ENCODE results near the gene CHPF2.

The CHPF2 gene

DNA sequence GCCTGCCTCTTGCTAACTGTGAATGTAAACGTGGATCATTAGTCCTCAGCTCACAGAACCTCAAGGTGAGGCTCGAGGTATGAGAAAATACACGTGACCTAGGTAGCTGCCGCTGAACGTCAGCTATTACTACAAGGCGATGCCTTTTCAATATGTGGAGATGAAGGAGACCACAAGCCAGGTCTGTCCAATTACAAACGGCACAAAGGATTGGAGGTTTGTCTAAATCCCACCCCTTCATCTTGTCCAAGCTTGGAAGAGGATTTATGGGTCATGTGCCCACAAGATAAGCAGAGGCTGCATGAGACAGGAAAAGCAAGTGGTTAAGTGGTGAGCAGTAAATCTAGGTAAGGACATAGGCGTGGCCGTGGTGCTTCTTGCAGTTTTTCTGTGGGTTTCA, 25.4 kb upstream of the CHPF2 start:
- no peak for DNase-seq (ENCODE audit: low spot score)

DNA sequence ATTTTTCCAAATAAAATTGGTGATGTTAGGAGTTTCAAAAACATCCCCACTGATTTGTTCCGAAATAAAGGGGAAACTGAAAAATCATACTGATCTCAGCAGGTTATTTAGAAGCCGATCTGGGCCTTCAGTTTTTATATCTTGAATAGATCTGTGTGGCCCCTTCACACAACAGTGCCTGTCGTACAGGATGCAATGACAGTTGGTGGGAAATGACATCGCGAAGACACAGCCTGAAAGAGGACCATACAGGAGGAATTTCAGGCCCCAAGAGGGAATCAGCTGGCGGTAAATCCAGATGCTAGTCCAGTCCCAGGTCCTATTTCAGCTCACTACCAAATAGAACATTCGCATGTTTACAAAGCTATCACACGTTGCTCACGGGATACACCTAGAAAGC, 25.0 kb upstream of the CHPF2 start:
- no peak for DNase-seq (ENCODE audit: low spot score)

DNA sequence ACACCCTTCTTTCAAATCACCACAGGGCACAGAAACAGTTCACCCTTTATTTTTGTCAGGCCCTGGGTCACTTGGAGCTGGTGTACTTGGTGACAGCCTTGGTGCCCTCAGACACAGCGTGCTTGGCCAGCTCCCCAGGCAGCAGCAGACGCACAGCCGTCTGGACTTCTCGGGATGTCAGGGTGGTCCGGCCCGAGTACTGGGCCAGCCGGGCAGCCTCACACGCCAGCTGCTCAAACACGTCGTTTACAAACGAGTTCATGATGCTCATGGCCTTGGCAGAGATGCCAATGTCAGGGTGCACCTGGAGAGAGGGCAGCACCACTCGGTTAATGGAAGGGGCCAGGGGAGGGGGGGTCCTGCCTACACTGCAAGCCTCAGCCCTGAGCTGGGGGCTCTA, 24.5 kb upstream of the CHPF2 start:
- no peak for DNase-seq (ENCODE audit: low spot score)

DNA sequence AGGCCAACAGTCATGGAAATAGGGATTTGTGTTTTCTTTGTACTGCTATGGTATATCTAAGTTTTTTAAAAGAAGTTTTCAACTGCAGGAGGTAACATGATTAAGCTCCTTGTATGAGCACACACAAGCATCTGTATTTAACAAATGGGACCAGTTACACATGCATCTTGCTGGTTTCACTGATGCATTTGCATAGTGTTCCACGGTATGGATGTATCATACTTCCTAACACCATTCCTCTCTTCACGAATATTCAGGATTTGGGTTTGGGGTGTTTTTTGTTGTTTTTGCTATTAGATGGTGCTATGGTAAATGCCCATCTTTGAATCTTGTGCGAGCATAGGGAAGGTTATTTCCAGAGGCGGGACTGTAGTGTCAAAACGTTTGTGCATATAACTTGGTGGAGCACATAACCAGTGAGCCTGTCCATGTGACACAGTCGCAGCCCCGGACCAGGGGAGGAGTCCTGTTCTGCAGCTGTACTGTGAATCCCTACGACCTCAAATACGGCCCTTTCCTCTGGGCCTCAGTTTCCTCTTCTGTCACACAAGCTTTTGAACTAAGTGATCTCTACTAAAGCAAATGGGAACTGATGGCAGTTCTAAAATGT, 23.9 kb upstream of the CHPF2 start:
- no peak for DNase-seq (ENCODE audit: low spot score)

DNA sequence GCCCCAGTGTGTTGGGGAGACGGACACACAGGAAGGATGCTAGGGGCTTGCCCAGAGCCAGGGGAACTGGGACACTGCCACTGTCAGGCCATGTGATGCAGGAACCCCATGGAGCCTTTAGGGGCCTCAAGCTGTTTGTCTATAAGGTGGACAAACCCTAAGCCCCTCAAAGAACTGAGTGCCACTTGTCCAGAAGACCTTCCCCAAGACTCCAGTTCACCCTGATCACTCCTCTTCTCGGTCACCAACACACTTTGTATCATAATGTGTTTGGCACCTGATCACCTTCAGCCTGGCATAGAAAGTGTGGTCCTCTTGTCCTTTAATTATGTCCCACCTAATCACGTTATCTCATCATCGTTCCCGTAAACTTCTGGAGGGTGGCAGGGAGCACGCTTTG, 22.7 kb upstream of the CHPF2 start:
- no peak for DNase-seq (ENCODE audit: low spot score)

DNA sequence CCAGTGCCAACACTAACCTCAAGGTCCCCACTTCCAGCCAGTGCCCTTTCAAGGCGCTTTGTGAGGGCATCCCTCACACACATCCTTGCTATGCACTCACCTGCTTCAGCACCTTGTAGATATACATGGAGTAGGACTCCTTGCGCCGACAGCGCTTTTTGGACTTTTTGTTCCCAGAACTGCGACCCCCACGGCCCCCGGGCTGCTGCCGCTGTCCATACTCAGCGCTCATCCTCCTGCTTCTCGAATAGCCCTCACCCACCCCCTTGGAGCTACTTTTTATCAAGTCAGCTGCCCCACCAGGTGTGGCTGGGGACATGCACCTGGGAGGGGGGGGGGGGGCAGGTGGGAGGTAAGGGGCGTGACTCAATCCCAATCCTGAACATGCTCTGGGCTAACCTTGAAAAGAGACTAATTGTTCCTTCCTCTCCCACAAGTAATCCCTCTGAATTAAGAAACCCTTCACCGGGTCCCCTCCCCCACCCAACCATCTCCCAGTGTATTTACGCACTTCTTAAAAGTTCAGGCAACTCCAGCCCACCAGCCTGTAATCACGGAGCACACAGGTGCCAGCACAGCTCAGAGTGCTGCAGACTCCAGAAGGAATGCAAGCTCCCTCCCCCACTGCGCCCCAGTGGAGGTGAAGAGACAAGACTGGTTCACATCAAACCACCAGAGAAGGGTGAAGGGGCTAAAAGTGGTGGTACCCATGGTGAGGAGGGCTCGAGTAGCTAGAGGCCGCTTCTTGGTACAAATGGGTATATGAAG, 22.0 kb upstream of the CHPF2 start, which contains the start of gene H2BK1:
TSS of gene H2BK1 (minus strand) at position 402 of the 768 bp plus-strand sequence. CDS start at position 232, 170 bp downstream.
- DNase-seq (ENCODE audit: low spot score), result no peak

DNA sequence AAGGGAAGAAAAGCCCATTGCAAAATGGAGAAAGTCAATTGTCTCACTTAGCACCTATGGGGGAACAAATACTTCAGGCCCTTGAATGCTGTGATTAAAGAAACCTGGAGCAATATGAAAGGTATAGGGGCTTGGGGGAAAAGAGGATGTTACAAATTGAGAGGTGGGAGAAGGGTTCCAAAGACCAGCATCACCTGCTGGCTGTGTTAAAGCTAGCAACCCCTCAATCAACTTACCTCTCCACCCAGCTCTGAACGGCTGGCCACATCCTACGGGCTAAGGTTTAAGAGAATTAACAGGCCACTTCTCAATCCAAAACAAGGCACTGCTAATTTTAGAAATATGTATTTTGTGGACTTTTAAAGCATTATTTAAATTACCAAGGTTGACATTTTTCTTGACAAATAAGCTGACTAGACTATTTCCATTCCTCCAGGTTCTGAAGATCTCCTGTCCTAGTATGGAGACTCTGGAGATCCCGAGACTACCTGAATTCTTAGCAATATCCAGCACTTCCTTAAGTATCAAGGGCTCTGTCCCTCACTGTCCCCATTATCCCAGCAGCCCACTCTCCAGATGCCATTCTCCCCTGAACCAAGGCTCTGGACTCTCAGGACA, 21.0 kb upstream of the CHPF2 start:
- no peak for DNase-seq (ENCODE audit: low spot score)

DNA sequence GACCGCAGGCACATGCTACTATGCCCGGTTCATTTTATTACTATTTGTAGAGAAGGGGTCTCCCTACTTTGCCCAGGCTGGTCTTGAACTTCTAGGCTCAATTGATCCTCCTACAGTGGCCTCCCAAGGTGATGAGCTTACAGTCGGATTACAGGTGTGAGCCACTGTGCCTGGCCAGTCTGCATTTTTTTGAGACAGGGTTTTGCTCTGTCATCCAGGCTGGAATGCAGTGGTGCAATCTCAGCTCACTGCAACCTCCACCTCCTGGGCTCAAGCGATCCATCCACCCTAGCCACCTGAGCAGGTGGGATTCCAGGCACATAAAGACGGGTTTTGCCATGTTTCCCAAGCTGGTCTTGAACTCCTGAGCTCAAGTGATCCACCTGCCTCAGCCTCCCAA, 19.7 kb upstream of the CHPF2 start:
- no peak for DNase-seq (ENCODE audit: low spot score)

DNA sequence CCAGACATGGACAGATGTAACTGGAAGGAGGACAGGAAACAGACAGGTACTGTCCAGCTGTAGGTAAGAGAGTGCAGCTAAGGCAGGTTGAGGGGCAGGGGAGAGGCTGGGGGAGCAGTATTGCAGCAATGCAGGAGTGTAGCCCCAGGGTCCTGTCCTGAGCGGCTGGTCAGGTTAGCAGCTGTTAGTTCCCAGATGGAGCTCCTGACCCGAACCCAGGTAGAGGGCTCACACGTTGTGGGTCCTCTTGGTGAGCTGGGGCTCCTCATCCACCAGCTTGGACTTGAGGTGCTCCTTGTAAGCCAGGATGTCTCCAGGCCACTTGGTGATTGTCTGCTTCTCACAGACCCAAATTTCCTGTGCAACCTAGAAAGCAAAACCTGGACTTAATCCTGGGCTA, 18.5 kb upstream of the CHPF2 start:
- no peak for DNase-seq (ENCODE audit: low spot score)

DNA sequence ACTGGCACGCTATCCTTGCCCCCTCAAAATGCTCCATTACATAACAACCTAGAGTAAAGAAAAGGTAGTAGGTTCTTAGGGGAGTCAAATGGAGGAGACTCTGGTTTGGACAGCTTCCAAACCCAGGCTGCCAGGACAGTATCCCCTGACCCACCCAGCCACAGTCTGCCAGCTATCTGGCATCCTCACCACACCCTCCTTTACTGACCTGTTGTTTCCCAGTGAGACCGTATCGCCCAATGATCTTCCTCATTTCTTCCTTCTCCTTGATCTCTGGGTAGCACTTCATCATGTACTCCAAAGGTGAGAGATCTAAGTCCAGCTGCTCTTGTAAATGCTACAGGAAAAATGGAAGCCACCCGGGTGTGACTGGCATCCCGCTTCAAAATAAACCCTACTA, 16.9 kb upstream of the CHPF2 start:
- no peak for DNase-seq (ENCODE audit: low spot score)

DNA sequence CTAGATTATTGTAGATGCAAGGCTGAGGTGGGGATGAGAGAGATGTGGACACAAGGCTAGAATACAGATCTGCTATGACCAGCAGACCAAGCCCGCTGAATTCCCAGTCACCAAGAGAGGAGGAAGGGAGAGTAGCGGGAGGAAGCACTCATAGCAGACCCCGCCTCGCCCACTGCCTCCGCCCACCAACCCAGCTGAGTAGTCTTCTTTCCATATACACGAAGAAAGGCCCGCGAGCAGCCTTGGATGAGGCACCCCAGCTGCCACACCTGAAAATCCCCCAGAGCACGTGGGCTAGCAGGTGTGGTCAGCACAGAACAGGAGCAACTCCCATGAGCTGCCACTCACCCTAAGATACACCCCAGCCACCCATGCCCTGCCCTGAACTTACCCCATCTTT, 14.1 kb upstream of the CHPF2 start:
- DNase-seq (ENCODE audit: low spot score), result no peak

DNA sequence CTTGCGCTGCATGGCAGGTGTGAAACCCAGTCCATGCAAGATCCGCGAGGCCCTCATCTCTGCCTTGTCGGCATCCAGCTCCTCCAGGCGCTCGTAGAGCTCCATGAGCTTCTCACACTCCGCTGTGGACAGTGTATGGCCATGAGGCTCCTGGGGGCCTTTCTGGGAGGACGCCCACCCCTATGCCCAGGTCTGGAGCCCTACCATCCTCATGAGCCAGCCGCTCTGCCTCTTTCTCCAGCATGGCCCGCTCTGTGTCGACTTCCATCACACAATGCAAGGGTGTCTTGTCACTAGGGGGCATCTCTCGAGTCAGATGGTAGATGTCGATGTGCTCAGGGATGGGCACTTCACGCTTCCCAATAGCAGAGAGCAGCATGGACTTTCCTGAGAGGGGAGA, 8.6 kb upstream of the CHPF2 start:
- no peak for DNase-seq (ENCODE audit: low spot score)

DNA sequence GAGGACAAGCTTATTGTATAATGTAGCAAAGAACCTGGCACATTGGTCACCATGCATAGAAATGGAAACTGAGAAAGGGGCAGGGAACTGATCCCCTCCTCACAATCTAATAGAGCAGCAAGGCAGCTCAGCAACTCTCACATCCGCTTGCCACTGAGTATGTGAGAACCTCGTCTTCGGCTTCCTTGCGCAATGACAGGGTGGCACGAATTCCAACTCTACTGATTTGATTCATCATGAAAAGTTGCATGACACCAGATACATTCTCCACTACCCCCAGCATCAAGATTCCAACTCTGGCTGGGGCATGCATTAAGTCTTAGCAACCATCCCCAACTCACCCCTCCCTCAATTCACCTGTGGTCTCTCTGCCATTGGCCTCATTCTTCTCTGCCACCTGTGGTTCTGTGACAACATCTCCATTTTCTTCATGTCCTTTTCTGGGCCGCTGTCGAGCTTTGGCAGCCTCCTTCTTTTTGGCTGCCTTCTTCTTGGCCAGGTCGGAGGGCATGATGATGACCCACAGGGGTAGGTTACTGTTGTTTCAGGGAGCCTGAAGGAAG, 6.3 kb upstream of the CHPF2 start:
- no peak for DNase-seq (ENCODE audit: low spot score)

DNA sequence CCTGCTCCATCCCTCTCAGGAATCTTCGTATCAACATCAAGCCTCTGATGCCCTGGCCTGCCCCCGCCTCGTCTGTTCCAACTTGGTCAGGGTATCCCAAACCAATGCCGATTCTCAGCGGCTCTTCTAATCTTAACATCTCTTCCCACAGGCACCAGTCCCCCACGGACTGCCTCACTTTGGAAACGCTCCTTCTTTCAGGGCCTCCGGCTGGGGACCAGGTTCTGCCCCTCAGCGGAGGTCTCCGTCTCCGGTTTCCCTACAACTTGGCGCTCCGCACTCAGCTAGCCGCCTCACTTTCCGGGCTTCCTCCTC, 5.8 kb upstream of the CHPF2 start:
- no peak for DNase-seq (ENCODE audit: low spot score)

DNA sequence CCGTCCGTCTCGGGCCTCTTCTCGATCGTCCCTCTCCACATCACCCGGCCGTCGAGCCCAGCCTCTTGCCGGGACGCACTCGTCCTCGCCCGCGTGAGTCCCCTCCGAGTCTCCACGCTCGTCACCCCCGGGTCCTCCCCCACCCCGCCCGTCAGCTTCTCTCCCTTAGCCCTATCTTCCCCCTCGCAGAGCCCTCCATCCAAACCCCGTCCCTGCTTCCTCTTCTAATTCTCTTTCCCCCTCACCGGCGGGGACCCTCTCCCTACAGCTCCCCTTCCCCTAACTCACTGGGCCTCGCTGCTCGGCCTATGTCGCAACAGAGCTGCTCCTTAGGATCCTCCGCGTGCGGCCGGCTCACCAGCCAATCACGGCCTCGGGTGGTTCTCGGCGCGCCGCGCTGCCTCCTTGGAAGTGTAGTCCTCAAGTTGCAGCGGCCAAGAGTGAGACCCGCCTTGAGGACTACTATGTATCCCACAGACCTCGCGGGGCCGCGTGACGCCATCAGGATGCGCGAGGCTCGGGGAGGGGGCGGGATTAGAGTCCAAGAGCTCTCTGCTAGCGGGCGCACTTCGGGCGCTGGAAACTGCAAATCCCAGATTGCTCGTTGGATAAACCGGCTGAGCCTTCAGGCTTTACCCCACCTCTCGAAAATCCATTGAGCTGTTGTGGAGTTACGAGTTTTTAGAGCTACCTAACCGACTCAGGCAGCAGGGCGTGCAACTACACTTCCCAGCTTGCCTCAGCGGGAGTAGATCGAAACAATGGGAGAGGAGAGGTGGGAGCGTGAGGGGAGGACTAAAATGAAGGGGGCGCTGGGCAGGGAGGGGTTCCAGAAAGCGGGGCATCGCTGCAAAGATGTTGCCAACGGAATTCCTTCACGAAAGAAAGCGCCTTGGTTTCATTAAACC, 5.2 kb upstream of the CHPF2 start, which contains the start of gene ABCF2:
TSS of gene ABCF2 (minus strand) at position 331 of the 908 bp plus-strand sequence. CDS start 747 bp downstream, outside the sequence.
- DNase-seq (ENCODE audit: low spot score), result peak; percentile 99

DNA sequence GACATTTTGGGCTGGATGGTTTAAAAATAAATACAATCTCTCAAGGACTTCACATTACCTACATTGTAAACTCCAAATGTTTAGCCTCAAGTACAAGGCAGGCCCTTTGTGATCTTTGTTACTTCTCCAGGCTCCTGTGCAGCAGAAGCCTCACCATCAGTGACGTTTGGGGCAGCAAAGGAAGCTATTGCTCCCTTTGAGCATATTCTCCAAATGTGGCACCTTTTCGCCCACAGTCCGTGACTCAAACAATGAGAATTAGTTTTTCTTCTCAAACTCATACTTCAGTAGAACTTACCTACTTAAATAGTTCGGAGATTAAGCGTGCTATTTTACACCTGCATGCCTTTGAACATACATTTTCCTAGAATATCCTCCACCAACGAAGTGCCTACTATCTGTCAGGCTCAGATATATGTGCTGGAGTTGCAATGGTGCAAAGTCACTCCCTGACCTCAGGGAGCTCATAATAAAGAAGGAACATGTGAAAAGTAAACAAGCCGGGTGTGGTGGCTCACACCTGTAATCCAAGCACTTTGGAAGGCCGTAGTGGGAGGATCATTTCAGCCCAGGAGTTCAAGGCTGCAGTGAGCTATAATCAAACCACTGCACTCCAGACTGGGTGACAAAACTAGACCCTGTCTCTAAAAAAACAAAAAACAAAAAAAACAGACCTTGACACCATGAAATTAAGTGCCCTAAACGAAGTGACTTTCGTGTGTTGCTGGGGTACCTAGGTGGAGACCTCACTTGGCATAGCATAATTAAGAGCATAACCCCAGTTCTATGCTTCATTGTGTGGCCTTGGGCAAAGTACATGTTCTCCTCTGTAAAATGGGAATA, 4.0 kb upstream of the CHPF2 start:
- no peak for DNase-seq (ENCODE audit: low spot score)

DNA sequence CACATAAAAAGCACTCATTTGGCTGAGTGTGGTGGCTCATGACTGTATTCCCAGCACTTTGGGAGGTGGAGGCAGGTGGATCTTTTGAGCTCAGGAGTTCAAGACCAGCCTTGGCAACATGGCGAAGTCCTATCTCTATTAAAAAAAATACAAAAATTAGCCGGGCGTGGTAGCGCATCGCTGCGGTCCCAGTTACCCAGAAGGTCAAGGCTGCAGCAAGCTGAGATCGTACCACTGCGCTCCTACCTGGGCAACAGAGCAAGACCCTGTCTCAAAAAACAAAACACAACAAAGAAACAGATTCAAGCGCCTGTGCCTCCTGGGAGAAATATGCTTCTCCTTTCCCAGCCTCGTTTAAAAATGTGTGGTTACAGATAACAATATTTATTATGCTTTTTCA, 3.0 kb upstream of the CHPF2 start:
- DNase-seq (ENCODE audit: low spot score), result no peak

DNA sequence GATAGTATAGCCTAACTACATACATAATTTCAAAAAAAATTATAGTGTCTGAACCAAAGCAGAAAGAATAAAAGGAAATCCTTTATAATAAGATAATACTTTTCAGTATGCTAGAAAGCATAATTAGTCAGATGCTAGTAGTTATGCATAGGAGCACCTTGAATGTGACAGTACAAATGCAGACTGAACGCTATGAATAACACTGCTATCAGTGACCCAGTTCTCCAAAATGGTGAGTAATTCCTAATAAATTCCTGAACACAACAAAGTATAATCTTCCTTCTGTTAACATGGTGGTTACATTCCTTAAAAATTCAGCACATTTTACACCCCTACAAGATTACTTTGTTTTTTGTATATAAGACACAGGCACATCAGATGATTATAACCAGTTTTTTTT, 1.2 kb upstream of the CHPF2 start:
- DNase-seq (ENCODE audit: low spot score), result no peak

DNA sequence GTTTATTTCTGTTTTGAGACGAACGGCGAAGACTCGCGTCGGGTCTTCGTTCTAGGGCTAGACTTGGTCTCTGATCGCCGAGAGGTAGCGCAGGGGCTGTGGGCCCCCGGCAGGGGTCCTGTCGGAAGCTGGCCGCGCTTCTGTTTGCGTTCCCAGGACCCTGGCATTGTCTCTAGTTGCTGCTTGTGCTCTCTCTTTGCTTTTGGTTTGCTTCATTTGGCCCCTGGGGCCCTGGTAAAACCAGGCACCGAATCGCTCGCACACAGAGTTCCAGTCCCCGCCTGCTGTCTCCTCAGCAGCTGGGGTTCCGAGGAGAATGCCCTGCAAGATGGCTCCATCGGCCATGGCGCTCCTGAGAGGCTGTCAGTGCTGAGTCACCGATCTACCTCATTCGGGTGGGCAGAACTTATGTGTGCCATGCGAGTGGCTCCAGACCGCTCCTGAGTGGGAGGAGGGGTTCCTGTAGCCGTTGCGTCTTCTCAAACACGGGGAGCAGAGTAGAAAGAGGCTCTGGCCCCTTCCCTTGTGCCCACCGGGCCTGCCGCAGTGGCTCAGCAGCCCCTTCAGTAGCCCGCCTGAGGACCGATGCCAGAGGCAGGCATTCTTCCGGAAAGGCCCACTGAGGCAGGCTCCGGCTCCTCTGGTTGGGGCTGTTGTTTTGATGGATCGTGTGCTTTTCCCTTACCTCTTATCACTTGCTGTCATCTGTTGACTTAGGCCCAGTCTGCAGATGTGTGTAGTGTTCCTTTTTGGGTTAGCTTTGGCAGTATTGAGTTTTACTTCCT, 826 bp downstream of the CHPF2 start:
- DNase-seq (ENCODE audit: low spot score), result peak; percentile 88

DNA sequence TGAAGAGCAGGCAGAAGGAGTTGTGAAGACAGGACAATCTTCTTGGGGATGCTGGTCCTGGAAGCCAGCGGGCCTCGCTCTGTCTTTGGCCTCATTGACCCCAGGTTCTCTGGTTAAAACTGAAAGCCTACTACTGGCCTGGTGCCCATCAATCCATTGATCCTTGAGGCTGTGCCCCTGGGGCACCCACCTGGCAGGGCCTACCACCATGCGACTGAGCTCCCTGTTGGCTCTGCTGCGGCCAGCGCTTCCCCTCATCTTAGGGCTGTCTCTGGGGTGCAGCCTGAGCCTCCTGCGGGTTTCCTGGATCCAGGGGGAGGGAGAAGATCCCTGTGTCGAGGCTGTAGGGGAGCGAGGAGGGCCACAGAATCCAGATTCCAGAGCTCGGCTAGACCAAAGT, 1.5 kb downstream of the CHPF2 start:
- no peak for DNase-seq (ENCODE audit: low spot score)

Data from GM03348 (cell line).